Spleen (tissue), 7 donors: ENCODE data around the gene ACOT13.
"Not testable (repeated sequence)": the region's sequence is repeated elsewhere in the genome, so short reads cannot be mapped to it uniquely, and the experiment has no call there.

Experiments used
- POLR2AphosphoS5 ChIP-seq, 3 donors: sonication (generic); formaldehyde crosslinking; IDR thresholded peaks; one replicate each; pipeline ENCODE4 v1.5.1; 2017; ENCODE audit warnings: antibody characterized with exemption in 3 of 3
- TF ChIP-seq, protein P1 (sequence below), 11 experiments: fragments of 200-600 bp in 7 of 11; fragments of 450-650 bp in 4 of 11; sonication (generic) in 4 of 11; IDR thresholded peaks in 8 of 11; conservative IDR thresholded peaks in 3 of 11; 1 replicate in 7 of 11; 2 replicates in 4 of 11; pipeline versions ENCODE4 v1.4.0 to v1.8.0; 2016 to 2021; ENCODE audit warnings: antibody characterized with exemption in 11 of 11, inconsistent platforms in 4 of 11, mild to moderate bottlenecking in 1 of 11
- donor health status: DM: no; HTN: no; CAD: no; lungs with moderate emphysema.
- donor health status: DM: no; HTN: no; CAD: no.
- donor health status: DM: no; HTN: no; CAD: no.

DNA sequence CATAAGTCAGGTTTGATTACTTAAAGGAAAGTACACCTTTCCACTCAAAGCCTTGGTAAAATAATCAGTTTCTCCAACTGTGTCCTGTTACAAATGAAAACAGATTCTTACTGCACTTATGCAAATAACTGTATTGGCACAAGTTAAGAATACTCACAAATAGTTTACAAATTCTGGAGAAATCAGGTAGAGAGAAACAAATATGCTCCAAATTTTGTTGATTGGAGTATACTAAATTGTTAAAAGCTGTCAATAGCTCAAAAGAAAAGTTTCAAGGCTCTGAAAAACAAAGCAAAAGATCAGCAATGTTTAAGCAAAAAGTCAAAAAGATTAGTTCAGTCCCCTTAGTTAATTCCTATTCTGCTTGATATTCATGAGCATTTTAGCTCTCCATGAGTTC, 3.6 kb downstream of the ACOT13 start:
- TF ChIP-seq, protein P1, sequence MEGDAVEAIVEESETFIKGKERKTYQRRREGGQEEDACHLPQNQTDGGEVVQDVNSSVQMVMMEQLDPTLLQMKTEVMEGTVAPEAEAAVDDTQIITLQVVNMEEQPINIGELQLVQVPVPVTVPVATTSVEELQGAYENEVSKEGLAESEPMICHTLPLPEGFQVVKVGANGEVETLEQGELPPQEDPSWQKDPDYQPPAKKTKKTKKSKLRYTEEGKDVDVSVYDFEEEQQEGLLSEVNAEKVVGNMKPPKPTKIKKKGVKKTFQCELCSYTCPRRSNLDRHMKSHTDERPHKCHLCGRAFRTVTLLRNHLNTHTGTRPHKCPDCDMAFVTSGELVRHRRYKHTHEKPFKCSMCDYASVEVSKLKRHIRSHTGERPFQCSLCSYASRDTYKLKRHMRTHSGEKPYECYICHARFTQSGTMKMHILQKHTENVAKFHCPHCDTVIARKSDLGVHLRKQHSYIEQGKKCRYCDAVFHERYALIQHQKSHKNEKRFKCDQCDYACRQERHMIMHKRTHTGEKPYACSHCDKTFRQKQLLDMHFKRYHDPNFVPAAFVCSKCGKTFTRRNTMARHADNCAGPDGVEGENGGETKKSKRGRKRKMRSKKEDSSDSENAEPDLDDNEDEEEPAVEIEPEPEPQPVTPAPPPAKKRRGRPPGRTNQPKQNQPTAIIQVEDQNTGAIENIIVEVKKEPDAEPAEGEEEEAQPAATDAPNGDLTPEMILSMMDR (IDR thresholded peaks at IDR 0.05 in 8 of 11, conservative IDR thresholded peaks at IDR 0.05 in 3 of 11) = not testable (repeated sequence)
- TF ChIP-seq POLR2AphosphoS5 (IDR thresholded peaks at IDR 0.05) = not testable (repeated sequence)
